ENCODE results near the gene MACC1.
"Not testable (repeated sequence)": the region's sequence is repeated elsewhere in the genome, so short reads cannot be mapped to it uniquely, and the experiment has no call there.

MACC1 gene

DNA sequence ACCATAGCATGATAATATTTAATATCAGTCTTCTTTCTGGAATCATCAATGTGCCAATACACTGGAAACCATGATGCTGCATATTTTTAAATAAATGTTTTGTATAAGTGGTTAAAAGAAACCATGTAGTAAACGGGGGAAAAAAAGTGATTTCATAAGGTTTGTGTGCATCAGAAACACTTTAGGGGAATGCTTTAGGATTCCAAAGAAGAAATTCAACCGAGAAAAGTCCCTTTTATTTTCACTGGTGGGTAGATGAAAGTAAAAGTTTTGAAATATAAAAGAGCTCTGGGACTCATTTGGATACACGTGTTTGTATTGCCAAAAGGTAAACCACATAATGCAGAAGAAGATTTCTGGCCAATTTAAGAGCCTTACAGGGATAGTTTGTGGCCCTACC is 11.9 kb upstream of the MACC1 start:
- no peak for DNase-seq

DNA sequence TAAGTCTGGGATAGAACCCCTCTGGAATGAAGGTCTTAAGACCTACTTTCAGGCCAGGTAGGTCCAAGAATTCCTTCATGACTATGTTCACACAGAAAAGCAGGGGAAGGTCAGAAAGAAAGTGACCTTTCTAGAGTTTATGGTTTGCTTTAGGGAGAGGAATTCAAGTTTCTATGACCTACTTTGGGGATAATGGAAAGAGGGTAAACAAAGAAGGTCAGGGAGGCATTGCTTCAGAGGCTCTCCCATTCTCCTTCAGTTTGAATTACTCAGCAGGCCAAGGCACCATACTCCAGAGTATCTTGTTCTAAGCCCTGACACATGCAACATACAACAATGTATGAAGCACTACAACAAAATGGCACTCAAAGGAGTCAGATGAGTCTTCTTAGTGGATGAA is 11.5 kb upstream of the MACC1 start:
- DNase-seq: no peak

DNA sequence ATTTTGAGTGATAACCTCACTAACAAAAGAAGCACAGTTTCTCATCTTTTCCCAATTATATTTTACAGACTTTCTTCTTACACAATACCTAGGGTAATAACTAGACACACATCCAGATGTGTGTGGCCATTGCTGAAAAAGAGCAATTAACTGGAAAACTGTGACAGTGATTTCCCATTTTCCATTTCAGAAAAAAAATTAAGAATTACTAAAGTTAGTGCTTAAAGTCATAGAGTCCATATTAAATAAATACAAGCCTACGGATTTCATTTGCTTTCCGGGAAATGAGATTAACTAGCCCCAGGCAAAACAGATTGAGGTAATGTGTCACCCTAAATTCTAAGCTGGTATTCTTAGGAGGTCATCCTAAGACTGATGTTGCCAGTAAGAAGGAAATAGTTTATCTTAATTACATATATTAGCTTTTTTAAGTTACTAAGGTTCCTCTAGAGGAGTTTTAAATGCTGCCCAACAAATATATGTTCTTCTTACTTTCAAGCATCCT is 10.2 kb upstream of the MACC1 start:
- no peak for DNase-seq

DNA sequence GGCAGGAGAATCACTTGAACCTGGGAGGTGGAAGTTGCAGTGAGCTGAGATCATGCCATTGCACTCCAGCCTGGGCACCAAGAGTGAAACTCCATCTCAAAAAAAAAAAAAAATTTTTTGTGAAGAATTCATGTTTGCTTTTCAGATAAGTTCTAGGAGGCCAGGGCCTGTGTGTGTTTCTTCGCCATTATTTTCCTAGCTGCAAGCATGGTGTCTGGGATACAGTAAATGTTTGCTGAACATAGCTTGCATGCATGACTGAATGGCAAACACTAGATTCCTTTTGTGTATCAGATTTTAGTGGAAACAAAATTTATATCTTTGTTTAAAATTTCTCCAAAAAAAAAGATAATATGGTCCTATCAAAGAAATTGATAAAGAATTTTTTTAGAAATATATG is 9.7 kb upstream of the MACC1 start:
- no peak for DNase-seq

- DNase-seq: no peak
Measured at GRCh38 chr7:20225384-20225783, 8.2 kb upstream of the MACC1 start.

DNA sequence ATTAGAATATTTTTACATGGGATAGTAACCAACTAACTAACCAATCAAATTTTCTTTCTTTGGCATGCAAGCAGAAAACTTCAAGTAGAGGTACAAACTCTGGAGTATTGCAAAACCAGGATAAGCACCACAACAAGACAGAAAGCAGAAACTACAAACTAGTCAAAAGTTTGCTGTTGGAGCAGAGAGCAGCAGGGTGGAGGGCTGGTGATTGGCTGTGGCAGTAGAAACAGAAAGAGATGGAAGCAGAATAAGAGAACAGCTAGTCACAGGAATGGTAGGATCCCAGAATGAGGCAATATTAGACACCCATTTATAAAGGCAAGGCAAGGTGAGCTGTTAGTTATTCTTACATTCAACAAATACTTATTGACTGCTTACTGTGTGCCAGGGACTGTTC is 6.8 kb upstream of the MACC1 start:
- no peak for DNase-seq

GRCh38 chr7:20223356-20223755 is 6.2 kb upstream of the MACC1 start:
- DNase-seq: no peak

DNA sequence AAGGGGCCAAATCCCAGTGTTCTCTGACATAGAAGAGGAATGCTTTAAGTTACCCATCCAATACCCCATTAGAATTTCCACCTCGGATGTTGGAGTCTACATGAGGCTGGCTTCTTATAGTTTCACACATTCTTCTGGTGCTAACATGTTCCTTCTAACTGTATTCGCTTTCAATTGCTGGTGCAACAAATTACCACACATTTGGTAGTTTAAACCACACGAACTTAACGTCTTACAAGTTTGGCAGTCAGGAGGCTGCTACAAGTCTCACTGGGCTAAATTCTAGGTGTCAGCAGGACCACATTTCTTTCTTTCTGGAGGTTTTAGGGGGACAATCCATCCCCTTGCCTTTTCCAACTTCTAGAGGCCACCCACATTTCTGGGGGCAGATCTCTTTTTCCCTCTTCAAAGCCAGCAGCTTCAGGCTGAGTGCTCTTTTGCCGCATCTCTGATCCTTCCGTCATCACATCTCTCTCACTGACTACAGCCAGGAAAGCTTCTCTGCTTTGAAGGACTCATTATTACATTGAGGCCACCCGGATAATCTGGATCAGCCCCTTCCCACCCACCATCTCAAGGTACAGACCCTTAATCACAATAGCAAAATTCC is 5.1 kb upstream of the MACC1 start:
- no peak for DNase-seq

GRCh38 chr7:20220921-20221547 is 3.9 kb upstream of the MACC1 start:
- no peak for DNase-seq

DNA sequence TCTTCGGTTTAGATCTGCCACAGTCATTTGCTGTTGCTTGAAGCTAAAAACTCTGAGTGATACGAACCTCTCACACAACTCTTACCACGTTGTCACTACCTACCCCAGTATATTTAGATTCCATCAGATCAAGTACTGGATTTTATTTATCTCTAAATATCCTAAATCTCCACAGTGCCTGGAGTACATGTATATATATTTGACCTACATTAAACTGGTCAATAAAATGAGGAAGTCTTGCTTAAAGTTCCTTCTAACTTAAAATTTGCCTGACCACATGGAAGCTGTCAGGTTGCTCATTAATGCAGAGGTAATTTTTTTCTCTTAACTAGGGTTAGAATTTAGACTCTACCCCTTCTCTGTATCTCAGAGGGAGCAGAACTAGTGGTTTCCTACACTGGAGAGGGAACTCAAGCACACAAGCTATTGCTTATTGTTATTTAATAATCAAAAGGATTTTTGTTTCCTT is 3.1 kb upstream of the MACC1 start:
- no peak for DNase-seq

DNA sequence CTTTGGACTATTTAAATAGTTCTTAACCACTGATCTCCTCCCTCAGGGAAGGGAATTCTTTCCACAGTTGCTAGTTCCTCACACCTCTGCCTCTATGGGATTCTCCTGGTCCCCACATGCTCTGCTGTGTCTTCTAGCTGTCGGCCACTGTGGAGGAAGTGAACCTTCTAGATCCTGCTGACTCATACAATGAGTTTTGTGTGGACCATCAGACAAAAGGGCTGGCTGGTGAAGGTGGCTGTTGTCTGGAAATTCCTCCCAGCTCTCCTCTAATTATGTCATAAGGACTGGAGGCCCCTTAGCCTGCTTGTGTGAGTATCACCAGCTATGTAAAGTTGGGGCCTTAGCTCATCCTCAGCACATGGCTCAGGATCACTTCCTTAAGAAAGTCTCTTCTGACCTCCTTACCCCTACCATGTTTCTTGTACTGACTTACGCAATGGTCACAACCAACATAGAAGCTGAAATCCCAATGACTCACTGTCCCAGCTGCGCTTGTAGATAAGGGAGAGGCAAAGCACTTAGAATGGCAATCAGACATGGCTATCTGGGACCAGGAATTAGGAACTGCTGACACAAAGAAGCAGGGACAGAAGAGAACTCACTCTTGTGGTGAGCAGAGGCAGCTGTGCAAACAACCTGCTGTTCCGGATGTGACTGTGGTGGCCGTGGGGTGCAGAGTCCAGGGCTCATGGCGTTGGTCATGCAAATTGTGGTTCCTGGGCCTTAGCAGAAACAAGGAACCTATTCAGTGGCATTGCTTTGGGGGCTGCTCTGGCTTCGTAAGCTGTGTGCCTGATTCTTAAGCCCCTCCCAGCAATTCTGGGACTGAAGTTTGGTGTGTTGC is 2.5 kb upstream of the MACC1 start:
- no peak for DNase-seq

GRCh38 chr7:20219062-20219445 is 1.9 kb upstream of the MACC1 start:
- DNase-seq: no peak

- no peak for DNase-seq
Measured at GRCh38 chr7:20218279-20218678, 1.1 kb upstream of the MACC1 start.

- no peak for DNase-seq
Measured at GRCh38 chr7:20216406-20217036, 663 bp downstream of the MACC1 start.

- no peak for DNase-seq
Measured at GRCh38 chr7:20214921-20215669, 2.1 kb downstream of the MACC1 start.

- DNase-seq: no peak
Measured at GRCh38 chr7:20214132-20214531, 3.1 kb downstream of the MACC1 start.

DNA sequence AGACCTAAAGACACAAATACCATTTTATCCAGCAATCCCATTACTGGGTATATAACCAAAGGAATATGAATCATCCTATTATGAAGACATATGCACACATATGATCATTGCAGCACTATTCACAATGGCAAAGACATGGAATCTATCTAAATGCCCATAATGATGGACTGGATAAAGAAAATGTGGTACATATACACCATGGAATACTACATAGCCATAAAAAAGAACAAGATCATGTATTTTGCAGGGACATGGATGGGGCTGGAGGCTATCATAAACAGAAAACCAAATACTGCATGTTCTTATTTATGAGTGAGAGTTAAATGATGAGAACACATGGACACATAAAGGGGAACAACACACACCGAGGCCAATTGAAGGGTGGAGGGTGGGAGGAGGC is 3.8 kb downstream of the MACC1 start:
- DNase-seq: no peak

GRCh38 chr7:20211376-20211775 is 5.8 kb downstream of the MACC1 start:
- DNase-seq: no peak

DNA sequence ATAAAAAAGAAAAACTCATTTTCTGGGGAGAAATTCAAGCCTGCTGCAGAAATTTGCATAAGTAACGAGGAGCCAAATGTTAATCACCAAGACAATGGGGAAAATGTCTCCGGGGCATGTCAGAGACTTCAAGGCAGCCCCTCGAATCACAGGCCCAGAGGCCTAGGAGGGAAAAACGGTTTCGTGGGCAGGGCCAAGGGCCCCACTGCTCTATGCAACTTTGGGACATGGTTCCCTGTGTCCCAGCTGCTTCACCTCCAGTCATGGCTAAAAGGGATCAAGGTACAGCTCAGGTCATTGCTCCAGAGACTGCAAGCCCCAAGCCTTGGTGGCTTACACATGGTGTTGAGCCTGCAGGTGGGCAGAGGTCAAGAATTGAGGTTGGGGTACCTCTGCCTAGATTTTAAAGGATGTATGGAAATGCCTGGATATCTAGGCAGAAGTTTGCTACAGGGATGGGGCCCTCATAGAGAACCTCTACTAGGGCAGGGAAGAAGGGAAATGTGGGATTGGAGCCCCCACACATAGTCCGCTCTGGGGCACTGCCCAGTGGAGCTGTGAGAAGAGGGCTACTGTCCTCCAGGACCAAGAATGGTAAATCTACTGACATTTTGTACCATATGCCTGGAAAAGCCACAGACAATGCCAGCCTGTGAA is 8.4 kb downstream of the MACC1 start:
- DNase-seq: no peak

- not testable (repeated sequence) for DNase-seq
Measured at GRCh38 chr7:20207811-20208210, 9.4 kb downstream of the MACC1 start.

GRCh38 chr7:20206104-20206896 is 10.9 kb downstream of the MACC1 start:
- no peak for DNase-seq
